Gastroesophageal sphincter (tissue), 3 donors: ENCODE data around the gene GNAO1.

ENCODE experiments used
- CTCF ChIP-seq, 4 experiments: fragments of 200-600 bp in 2 of 4; fragments of 450-650 bp in 2 of 4; sonication (generic) in 1 of 4; IDR thresholded peaks; one replicate each; pipeline ENCODE4 v1.5.1; 2017 to 2019; ENCODE audit warnings: antibody characterized with exemption in 4 of 4, mild to moderate bottlenecking in 2 of 4, moderate library complexity in 2 of 4
- EP300 ChIP-seq: sonication (generic); formaldehyde crosslinking; IDR thresholded peaks from one replicate; pipeline ENCODE4 v1.6.1; 2017; ENCODE audit warnings: antibody characterized with exemption, mild to moderate bottlenecking
- POLR2A ChIP-seq, 2 donors: fragments of 450-650 bp; IDR thresholded peaks; one replicate each; pipeline ENCODE4 v1.6.1; 2017; ENCODE audit warnings: antibody characterized with exemption in 2 of 2, mild to moderate bottlenecking in 2 of 2, moderate library complexity in 1 of 2

DNA sequence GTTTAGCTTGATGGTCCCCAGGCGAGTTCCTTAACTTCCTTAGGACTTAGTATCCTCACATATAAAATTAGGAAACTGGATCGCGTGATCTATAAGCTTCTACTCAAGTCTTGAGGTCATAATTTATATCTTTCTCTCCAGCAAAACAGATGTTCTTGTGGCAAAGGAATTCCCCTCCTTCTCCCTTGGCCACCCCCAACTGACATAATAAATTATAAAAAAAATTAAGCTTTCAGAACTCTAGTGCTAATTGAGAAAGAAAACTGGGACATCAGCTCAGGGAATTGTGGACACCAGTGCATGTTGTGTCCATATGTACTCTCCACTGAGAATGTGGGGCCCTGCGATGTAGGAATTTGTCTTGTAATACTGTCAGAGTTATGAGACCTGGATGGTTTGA is 13.5 kb downstream of the GNAO1 start:
- no peak for TF ChIP-seq CTCF (IDR thresholded peaks at IDR 0.05)
- no peak for TF ChIP-seq POLR2A (IDR thresholded peaks at IDR 0.05)
- TF ChIP-seq EP300, result no peak
